K562 (cell line): ENCODE data around the gene TNPO3. TPM values are rescaled to one million over a fixed set of nuclear protein-coding genes. Genes with fewer than 3 reads are reported as not detected.

Experiments
- ATAC-seq: fragments of 200-7000 bp; cut with Tn5 transposase; 3 replicates; pipeline ENCODE4 v1.9.1; 2020; ENCODE audit warnings: moderate library complexity
- BruUV-seq: library from RNA; stranded (reverse); fragments of 400-500 nt; replicated peaks from 2 replicates; lab custom pipeline; 2021; lab: Mats Ljungman, UMichigan
- CTCF ChIA-PET: fragments of 300-600 bp; formaldehyde crosslinking; extraction: SDS; loops from one replicate; lab custom pipeline; 2021; ENCODE audit warnings: low intra/inter-chr PET ratio; lab: Yijun Ruan, JAX
- POLR2A ChIA-PET: fragments of 300-600, 350-650 bp; sonication (Branson Sonifier 250); formaldehyde crosslinking; extraction: SDS; loops from one replicate; lab custom pipeline; 2021; ENCODE audit warnings: antibody characterized with exemption, inconsistent platforms; lab: Yijun Ruan, JAX
- DNase-seq, 4 experiments: peaks; one replicate each; pipeline versions ENCODE4 v3.0.0 to v3.0.0-alpha.2; 2011 to 2018; ENCODE audit warnings: low spot score in 3 of 4, mixed read lengths in 3 of 4; ENCODE audit errors: extremely low read depth in 1 of 4
- FAIRE-seq: peaks from 2 replicates; lab custom pipeline; 2011; peaks lifted over from hg19 to GRCh38; lab: Jason Lieb, UNC
- H2AFZ ChIP-seq: 2 replicates; pipeline ENCODE4 v1.6.0; 2011; ENCODE audit warnings: low read depth, low read length, control low read depth, inconsistent platforms
- H3K27ac ChIP-seq: fragments of 200-600 bp; 3 replicates; pipeline ENCODE4 v1.8.0; 2011; ENCODE audit warnings: low read depth, mild to moderate bottlenecking, control low read depth, inconsistent platforms, low read length, moderate library complexity, mixed read lengths; ENCODE audit errors: extremely low read depth
- H3K27me3 ChIP-seq, 2 experiments: fragments of 300-600 bp in 1 of 2; 2 replicates in 1 of 2; 3 replicates in 1 of 2; pipeline versions ENCODE4 v1.6.0 to v1.8.0; 2011; ENCODE audit warnings: inconsistent platforms in 2 of 2, low read length in 2 of 2, mild to moderate bottlenecking in 1 of 2, mixed read lengths in 1 of 2, moderate library complexity in 1 of 2; ENCODE audit not compliant: control insufficient read depth in 2 of 2, insufficient read depth in 2 of 2
- H3K36me3 ChIP-seq: fragments of 300-600 bp; 3 replicates; pipeline ENCODE4 v1.8.0; 2011; ENCODE audit warnings: mild to moderate bottlenecking, low read length, inconsistent platforms; ENCODE audit not compliant: control insufficient read depth, insufficient read depth
- H3K4me1 ChIP-seq, 2 experiments: fragments of 200-600 bp in 1 of 2; replicated peaks in 1 of 2; 2 replicates in 1 of 2; 3 replicates in 1 of 2; pipeline versions ENCODE4 v1.5.1 to v1.8.0; 2011; ENCODE audit warnings: inconsistent platforms in 2 of 2, low read length in 2 of 2, mild to moderate bottlenecking in 1 of 2, mixed read lengths in 1 of 2, moderate library complexity in 1 of 2; ENCODE audit not compliant: control insufficient read depth in 2 of 2, insufficient read depth in 2 of 2
- H3K4me2 ChIP-seq: 2 replicates; pipeline ENCODE4 v1.6.1; 2011; ENCODE audit warnings: low read length, control low read depth, inconsistent platforms, mixed read lengths; ENCODE audit not compliant: insufficient read depth
- H3K4me3 ChIP-seq: fragments of 200-600 bp; sonication (generic), shearing (Covaris generic); 2 replicates; pipeline ENCODE4 v1.5.1; 2016; ENCODE audit warnings: control low read depth, inconsistent platforms
- H3K79me2 ChIP-seq: fragments of 200-600 bp; 3 replicates; pipeline ENCODE4 v1.8.0; 2011; ENCODE audit warnings: low read length, inconsistent platforms; ENCODE audit not compliant: control insufficient read depth, insufficient read depth
- H3K9ac ChIP-seq, 2 experiments: 2 replicates each; pipeline versions ENCODE4 v1.6.0 to v1.6.1; 2011; ENCODE audit warnings: low read depth in 2 of 2, low read length in 2 of 2, control low read depth in 1 of 2, inconsistent platforms in 1 of 2, mild to moderate bottlenecking in 1 of 2, mixed read lengths in 1 of 2; ENCODE audit not compliant: insufficient read depth in 1 of 2
- H3K9me1 ChIP-seq: one replicate; pipeline ENCODE4 v1.6.0; 2011; ENCODE audit warnings: inconsistent platforms, mild to moderate bottlenecking, low read length, moderate library complexity; ENCODE audit not compliant: control insufficient read depth, insufficient read depth
- H3K9me3 ChIP-seq: replicated peaks from 2 replicates; pipeline ENCODE4 v1.5.1; 2011; ENCODE audit warnings: low read depth, low read length, inconsistent platforms; ENCODE audit not compliant: control insufficient read depth, insufficient read depth
- H4K20me1 ChIP-seq: replicated peaks from 2 replicates; pipeline ENCODE4 v1.6.1; 2011; ENCODE audit warnings: low read length, inconsistent platforms, mixed read lengths; ENCODE audit not compliant: control insufficient read depth, insufficient read depth
- C11orf30 ChIP-seq: fragments of 450-650 bp; IDR thresholded peaks from 2 replicates; pipeline ENCODE4 v1.6.1; 2016; ENCODE audit warnings: low read depth, mild to moderate bottlenecking
- CREB3 ChIP-seq: fragments of 450-650 bp; conservative IDR thresholded peaks from 2 replicates; pipeline ENCODE4 v1.6.1; 2016; ENCODE audit warnings: missing genetic modification characterization, low read depth, mild to moderate bottlenecking, missing compliant biosample characterization, moderate library complexity
- E4F1 ChIP-seq: fragments of 250-450 bp; sonication (Bioruptor Pico); IDR thresholded peaks from 2 replicates; pipeline ENCODE4 v1.5.0; 2021; ENCODE audit warnings: mild to moderate bottlenecking, borderline replicate concordance
- ETV1 ChIP-seq: fragments of 450-650 bp; conservative IDR thresholded peaks from 2 replicates; pipeline ENCODE4 v1.6.1; 2016; ENCODE audit warnings: missing genetic modification characterization, control low read depth, low read depth, missing compliant biosample characterization
- GTF2A2 ChIP-seq: IDR thresholded peaks from 2 replicates; pipeline ENCODE4 v1.6.1; 2016; ENCODE audit warnings: mild to moderate bottlenecking, missing genetic modification characterization, missing compliant biosample characterization
- MAFF ChIP-seq: IDR thresholded peaks from 2 replicates; pipeline ENCODE4 v1.6.1; 2012; ENCODE audit warnings: low read length, improper control_type of control experiment
- MAFG ChIP-seq: fragments of 450-650 bp; conservative IDR thresholded peaks from 2 replicates; pipeline ENCODE4 v1.6.1; 2016; ENCODE audit warnings: missing genetic modification characterization, missing compliant biosample characterization
- MAFK ChIP-seq: IDR thresholded peaks from 2 replicates; pipeline ENCODE4 v1.6.1; 2011; ENCODE audit warnings: low read length, improper control_type of control experiment
- PHF21A ChIP-seq: fragments of 450-650 bp; IDR thresholded peaks from 2 replicates; pipeline ENCODE4 v1.6.1; 2017; ENCODE audit warnings: low read depth, borderline replicate concordance
- PRPF4 ChIP-seq: fragments of 200-400 bp; formaldehyde crosslinking; IDR thresholded peaks from one replicate; pipeline ENCODE4 v1.6.1; 2017; ENCODE audit warnings: low read length, low read depth, mild to moderate bottlenecking; ENCODE audit not compliant: insufficient read depth, poor library complexity, severe bottlenecking
- RNF219 ChIP-seq: fragments of 250-450 bp; sonication (Bioruptor Pico); IDR thresholded peaks from 2 replicates; pipeline ENCODE4 v1.5.0; 2022; ENCODE audit warnings: mild to moderate bottlenecking
- SMAD4 ChIP-seq: fragments of 250-450 bp; sonication (Bioruptor Pico); conservative IDR thresholded peaks from 2 replicates; pipeline ENCODE4 v1.8.0; 2021; ENCODE audit warnings: inconsistent platforms, mild to moderate bottlenecking, moderate library complexity
- ZNF280B ChIP-seq: fragments of 250-450 bp; sonication (Bioruptor Pico); IDR thresholded peaks from 2 replicates; pipeline ENCODE4 v1.5.1; 2021; ENCODE audit warnings: mild to moderate bottlenecking
- ZNF316 ChIP-seq: fragments of 450-650 bp; IDR thresholded peaks from 2 replicates; pipeline ENCODE4 v1.6.1; 2016
- WGBS: fragments of 100-300 bp; shearing (Covaris generic); methylation state at CpG from one replicate; pipeline ENCODE4 v1.1.6; 2016; ENCODE audit warnings: low coverage, mixed read lengths; ENCODE audit not compliant: insufficient coverage; ENCODE audit errors: missing lambda C conversion rate; 5-methylcytosine and 5-hydroxymethylcytosine counted together
- in situ Hi-C: fragments of 300-500 bp; cut with MboI; formaldehyde crosslinking; loops from 4 replicates; pipeline ENCODE4 v1.15.0; 2018; ENCODE audit warnings: inconsistent platforms, mixed read lengths
- intact Hi-C: fragments of 100-400 bp; cut with micrococcal nuclease; formaldehyde crosslinking; loops from 2 replicates; pipeline ENCODE4 v1.14.2; 2022
- polyA plus RNA-seq, 8 experiments: library from polyadenylated mRNA; depleted of rRNA in 4 of 8; stranded (reverse) in 5 of 8; unstranded in 3 of 8; fragments of >200 nt; fragmentation: Nextera tagmentation in 2 of 8; fragmentation: Illumina TruSeq in 1 of 8; extraction: Ambion mirVana in 2 of 8; extraction: Trizol in 1 of 8; gene quantifications; 2 replicates each; pipeline versions ENCODE4 v1.2.1 to v1.2.3, GENCODE V29; 2011 to 2014; ENCODE audit warnings: inconsistent platforms in 1 of 8, missing spikeins in 1 of 8
- total RNA-seq, 7 experiments: library from RNA; depleted of rRNA in 6 of 7; stranded (reverse); fragments of >200 nt in 6 of 7; fragmentation: Illumina TruSeq in 2 of 7; extraction: Trizol in 2 of 7; gene quantifications; 2 replicates each; pipeline versions ENCODE4 v1.2.1 to v1.2.3, GENCODE V29; 2011 to 2021; ENCODE audit warnings: low replicate concordance in 1 of 7

Gene TNPO3
- total and polyA plus RNA-seq, 9 of the 15 experiments (the other 6 are each of a cell fraction or from before 2014, with no cell fraction given), result 35.8 to 125 (median 110) TPM

- peaks cover 0 to 31% of the 10 kb centered on the region in 2 experiments; a peak in 2 of 5 replicates for H3K4me1 ChIP-seq
- H3K4me3 ChIP-seq, result no peak overlapping the region
- POLR2A ChIA-PET, result interaction anchor here (0.7 to 1.3 kb wide), 6 partner anchors 9 to 147 kb away, joined by 3 to 6 read pairs (median 4); no protein-coding TSS in a partner anchor
- no peak for TF ChIP-seq GTF2A2
- TF ChIP-seq RNF219, result no peak
- no peak for TF ChIP-seq E4F1 (CRISPR knock-in tag)
- TF ChIP-seq MAFG, result peak; percentile 74
- TF ChIP-seq ZNF280B (CRISPR knock-in tag), result no peak
- TF ChIP-seq SMAD4 (CRISPR knock-in tag), result no peak
- no peak for TF ChIP-seq CREB3 (tag)
- TF ChIP-seq MAFK, result peak; percentile 65; the same call in 1 of the 2 replicates
- peak; percentile 63 for TF ChIP-seq MAFF
- no peak for TF ChIP-seq PRPF4
- TF ChIP-seq ETV1 (tag), result no peak
- TF ChIP-seq C11orf30, result peak; percentile 69
- TF ChIP-seq PHF21A, result no peak
- TF ChIP-seq ZNF316, result peak; percentile 87
- no peak for ATAC-seq
- intact Hi-C loops (no loop called here), in situ Hi-C loops (no loop called here)
- H4K20me1 ChIP-seq, result peaks cover 8% of the 10 kb centered on the region
- H3K4me2 ChIP-seq, result no peak overlapping the region
- BruUV-seq, result no TSS peak
- 4% methylated on average over 7 of the region's 7 CpGs for WGBS
- no peaks in the 10 kb centered on the region for H3K9me1 ChIP-seq
- H3K27me3 ChIP-seq, result peaks cover 43 to 55% of the 10 kb centered on the region in 2 experiments; a peak in 4 of 5 replicates
- FAIRE-seq, result no peak
- no peak overlapping the region for H3K27ac ChIP-seq
- DNase-seq, result no peak
- no peak overlapping the region for H2AFZ ChIP-seq
- CTCF ChIA-PET, result interaction anchor here (0.5 kb wide), 1 partner anchor 101 kb away, joined by 3 read pairs; no protein-coding TSS in a partner anchor
- no peaks in the 10 kb centered on the region for H3K9me3 ChIP-seq
- H3K9ac ChIP-seq, result no peak overlapping the region
- H3K79me2 ChIP-seq, result no peaks in the 10 kb centered on the region
- H3K36me3 ChIP-seq, result no peaks in the 10 kb centered on the region
These were observed 110.2 kb downstream of the TNPO3 start for GRCh38 chr7:128944487-128945236.
